ENCODE results near the gene RHOB.

Gene RHOB

DNA sequence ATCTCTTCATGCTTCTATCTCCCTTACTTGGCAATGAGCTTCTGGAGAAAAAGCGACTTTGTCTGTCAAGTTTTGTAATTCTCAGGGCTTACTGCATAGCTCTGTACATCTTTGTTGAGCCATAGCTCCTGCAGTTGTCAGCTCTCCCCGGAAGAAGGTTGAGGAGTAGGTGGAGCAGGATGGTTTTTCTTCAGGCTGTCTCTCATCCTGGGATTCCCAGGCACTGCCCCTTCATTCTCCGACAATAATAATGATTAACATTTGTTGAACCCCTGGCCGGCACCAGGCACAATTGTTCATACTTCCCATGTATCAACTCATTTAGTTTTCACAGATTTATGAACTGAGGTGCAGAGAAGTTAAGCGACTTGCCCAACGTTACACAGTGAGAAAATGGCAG lies 23.5 kb upstream of the RHOB start (continued):
- TF ChIP-seq ISL1 (CRISPR knock-in tag; IDR thresholded peaks at IDR 0.05) (no peak), PPARA (CRISPR knock-in tag; IDR thresholded peaks at IDR 0.05; ENCODE audit: borderline replicate concordance) (no peak), SNAI2 (CRISPR knock-in tag; IDR thresholded peaks at IDR 0.05) (no peak)

DNA sequence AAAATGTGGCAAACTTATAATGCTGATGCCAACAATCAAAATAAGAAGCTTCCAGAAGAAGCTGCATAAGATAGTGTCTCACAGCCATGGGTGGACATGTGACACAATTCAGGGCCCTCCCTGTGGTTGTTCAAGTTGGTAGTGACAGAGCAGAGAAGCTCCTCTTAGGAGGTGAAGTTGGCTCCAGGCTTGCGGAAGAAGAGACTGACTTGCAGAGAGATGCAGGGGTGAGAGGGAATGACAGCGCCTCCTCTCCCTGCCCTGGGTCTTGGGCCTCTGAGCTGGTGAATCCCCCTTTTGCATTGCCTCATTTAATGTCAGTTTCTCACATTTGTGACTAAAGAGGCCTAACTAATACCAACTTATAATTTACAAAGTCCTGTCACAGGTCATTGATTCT lies 23.0 kb upstream of the RHOB start:
- no peak for ATAC-seq
- no peak for TF ChIP-seq ZC3H10 (CRISPR knock-in tag; IDR thresholded peaks at IDR 0.05)
- TF ChIP-seq ZNF8 (CRISPR knock-in tag; IDR thresholded peaks at IDR 0.05) = no peak
- TF ChIP-seq, protein P1, sequence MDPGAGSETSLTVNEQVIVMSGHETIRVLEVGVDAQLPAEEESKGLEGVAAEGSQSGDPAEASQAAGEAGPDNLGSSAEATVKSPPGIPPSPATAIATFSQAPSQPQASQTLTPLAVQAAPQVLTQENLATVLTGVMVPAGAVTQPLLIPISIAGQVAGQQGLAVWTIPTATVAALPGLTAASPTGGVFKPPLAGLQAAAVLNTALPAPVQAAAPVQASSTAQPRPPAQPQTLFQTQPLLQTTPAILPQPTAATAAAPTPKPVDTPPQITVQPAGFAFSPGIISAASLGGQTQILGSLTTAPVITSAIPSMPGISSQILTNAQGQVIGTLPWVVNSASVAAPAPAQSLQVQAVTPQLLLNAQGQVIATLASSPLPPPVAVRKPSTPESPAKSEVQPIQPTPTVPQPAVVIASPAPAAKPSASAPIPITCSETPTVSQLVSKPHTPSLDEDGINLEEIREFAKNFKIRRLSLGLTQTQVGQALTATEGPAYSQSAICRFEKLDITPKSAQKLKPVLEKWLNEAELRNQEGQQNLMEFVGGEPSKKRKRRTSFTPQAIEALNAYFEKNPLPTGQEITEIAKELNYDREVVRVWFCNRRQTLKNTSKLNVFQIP (CRISPR knock-in tag; IDR thresholded peaks at IDR 0.05; ENCODE audit: borderline replicate concordance, low read depth) = no peak
- no peak for TF ChIP-seq ESRRG (CRISPR knock-in tag; IDR thresholded peaks at IDR 0.05)
- no peak for TF ChIP-seq ARNTL (CRISPR knock-in tag; IDR thresholded peaks at IDR 0.05; ENCODE audit: borderline replicate concordance, low read depth)
- TF ChIP-seq, protein P2, sequence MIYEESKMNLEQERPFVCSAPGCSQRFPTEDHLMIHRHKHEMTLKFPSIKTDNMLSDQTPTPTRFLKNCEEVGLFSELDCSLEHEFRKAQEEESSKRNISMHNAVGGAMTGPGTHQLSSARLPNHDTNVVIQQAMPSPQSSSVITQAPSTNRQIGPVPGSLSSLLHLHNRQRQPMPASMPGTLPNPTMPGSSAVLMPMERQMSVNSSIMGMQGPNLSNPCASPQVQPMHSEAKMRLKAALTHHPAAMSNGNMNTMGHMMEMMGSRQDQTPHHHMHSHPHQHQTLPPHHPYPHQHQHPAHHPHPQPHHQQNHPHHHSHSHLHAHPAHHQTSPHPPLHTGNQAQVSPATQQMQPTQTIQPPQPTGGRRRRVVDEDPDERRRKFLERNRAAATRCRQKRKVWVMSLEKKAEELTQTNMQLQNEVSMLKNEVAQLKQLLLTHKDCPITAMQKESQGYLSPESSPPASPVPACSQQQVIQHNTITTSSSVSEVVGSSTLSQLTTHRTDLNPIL (CRISPR knock-in tag; IDR thresholded peaks at IDR 0.05; ENCODE audit: low read depth) = no peak
- TF ChIP-seq, protein P3, sequence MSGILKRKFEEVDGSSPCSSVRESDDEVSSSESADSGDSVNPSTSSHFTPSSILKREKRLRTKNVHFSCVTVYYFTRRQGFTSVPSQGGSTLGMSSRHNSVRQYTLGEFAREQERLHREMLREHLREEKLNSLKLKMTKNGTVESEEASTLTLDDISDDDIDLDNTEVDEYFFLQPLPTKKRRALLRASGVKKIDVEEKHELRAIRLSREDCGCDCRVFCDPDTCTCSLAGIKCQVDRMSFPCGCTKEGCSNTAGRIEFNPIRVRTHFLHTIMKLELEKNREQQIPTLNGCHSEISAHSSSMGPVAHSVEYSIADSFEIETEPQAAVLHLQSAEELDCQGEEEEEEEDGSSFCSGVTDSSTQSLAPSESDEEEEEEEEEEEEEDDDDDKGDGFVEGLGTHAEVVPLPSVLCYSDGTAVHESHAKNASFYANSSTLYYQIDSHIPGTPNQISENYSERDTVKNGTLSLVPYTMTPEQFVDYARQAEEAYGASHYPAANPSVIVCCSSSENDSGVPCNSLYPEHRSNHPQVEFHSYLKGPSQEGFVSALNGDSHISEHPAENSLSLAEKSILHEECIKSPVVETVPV (CRISPR knock-in tag; IDR thresholded peaks at IDR 0.05) = no peak
- no peak for TF ChIP-seq OSR1 (CRISPR knock-in tag; IDR thresholded peaks at IDR 0.05)
- TF ChIP-seq TCF4 (CRISPR knock-in tag; IDR thresholded peaks at IDR 0.05; ENCODE audit: borderline replicate concordance) = no peak
- TF ChIP-seq SNAI2 (CRISPR knock-in tag; IDR thresholded peaks at IDR 0.05) = no peak
- TF ChIP-seq ZNF70 (CRISPR knock-in tag; IDR thresholded peaks at IDR 0.05) = no peak
- TF ChIP-seq, protein P4, sequence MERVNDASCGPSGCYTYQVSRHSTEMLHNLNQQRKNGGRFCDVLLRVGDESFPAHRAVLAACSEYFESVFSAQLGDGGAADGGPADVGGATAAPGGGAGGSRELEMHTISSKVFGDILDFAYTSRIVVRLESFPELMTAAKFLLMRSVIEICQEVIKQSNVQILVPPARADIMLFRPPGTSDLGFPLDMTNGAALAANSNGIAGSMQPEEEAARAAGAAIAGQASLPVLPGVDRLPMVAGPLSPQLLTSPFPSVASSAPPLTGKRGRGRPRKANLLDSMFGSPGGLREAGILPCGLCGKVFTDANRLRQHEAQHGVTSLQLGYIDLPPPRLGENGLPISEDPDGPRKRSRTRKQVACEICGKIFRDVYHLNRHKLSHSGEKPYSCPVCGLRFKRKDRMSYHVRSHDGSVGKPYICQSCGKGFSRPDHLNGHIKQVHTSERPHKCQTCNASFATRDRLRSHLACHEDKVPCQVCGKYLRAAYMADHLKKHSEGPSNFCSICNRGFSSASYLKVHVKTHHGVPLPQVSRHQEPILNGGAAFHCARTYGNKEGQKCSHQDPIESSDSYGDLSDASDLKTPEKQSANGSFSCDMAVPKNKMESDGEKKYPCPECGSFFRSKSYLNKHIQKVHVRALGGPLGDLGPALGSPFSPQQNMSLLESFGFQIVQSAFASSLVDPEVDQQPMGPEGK (CRISPR knock-in tag; IDR thresholded peaks at IDR 0.05; ENCODE audit: borderline replicate concordance) = no peak
- no peak for TF ChIP-seq PPARA (CRISPR knock-in tag; IDR thresholded peaks at IDR 0.05; ENCODE audit: borderline replicate concordance)
- TF ChIP-seq CSDC2 (CRISPR knock-in tag; IDR thresholded peaks at IDR 0.05) = no peak
- TF ChIP-seq ISL1 (CRISPR knock-in tag; IDR thresholded peaks at IDR 0.05) = no peak
- no peak for TF ChIP-seq ZFP30 (CRISPR knock-in tag; IDR thresholded peaks at IDR 0.05)

DNA sequence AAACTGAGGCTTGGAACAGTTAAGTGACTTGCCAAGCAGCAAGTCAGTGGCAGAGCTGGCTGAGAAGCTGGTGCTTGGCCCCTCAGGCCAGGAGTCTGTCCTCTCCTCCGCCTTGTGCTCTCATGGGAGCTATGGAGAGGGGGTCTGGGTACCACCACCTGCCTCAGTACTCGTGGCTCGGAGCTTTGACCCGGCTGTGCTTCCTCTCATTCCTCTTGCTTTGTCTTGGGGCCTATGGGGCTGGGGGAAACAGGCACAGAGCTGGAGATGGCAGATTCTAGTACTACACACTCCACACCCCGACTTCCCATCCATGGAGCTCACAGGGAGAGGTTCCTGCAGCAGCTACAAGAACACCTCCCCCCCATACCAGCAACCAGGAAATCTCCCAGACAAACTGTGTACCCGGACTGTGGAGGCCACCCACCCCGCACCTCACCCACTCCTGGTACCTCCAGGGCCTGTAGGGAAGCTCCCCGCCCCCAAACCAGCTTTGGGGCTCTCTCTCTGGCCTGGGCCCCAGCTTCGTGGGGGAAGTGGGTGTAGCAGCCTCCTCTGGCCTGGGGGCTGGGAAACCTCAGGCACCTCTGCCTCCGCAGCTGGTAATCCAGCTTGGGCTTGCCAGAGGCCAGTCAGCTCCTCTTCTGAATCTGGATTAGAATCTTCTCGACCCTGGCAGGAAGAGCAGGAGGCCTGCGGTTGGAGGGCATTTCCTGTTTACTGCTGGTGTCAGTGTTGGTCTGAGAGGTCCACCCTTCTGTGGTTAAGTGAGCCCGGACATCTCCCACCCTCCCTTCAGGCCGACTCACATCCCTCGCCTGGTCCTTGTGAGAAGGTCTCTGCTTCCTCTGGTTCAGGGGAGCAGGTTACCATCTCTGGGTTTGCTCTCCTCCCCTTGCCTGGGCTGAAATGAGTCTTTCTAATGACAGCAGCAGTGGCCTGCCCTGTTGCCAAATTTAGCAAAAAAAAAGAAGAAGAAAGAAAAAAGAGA lies 22.3 kb upstream of the RHOB start:
- peak; percentile 61 for ATAC-seq
- TF ChIP-seq ZFP3 (CRISPR knock-in tag; IDR thresholded peaks at IDR 0.05) (no peak), ZNF8 (CRISPR knock-in tag; IDR thresholded peaks at IDR 0.05) (no peak), ZNF70 (CRISPR knock-in tag; IDR thresholded peaks at IDR 0.05) (no peak), ESRRG (CRISPR knock-in tag; IDR thresholded peaks at IDR 0.05) (no peak), BACH2 (CRISPR knock-in tag; IDR thresholded peaks at IDR 0.05; ENCODE audit: borderline replicate concordance) (no peak), TOX (CRISPR knock-in tag; IDR thresholded peaks at IDR 0.05; ENCODE audit: borderline replicate concordance) (no peak), ARNTL (CRISPR knock-in tag; IDR thresholded peaks at IDR 0.05; ENCODE audit: borderline replicate concordance, low read depth) (no peak), ZC3H10 (CRISPR knock-in tag; IDR thresholded peaks at IDR 0.05) (no peak), CSDC2 (CRISPR knock-in tag; IDR thresholded peaks at IDR 0.05) (no peak), TCF4 (CRISPR knock-in tag; IDR thresholded peaks at IDR 0.05; ENCODE audit: borderline replicate concordance) (no peak)
- TF ChIP-seq, protein P4 (CRISPR knock-in tag; IDR thresholded peaks at IDR 0.05; ENCODE audit: borderline replicate concordance) = no peak
- TF ChIP-seq, protein P3 (CRISPR knock-in tag; IDR thresholded peaks at IDR 0.05) = no peak
- TF ChIP-seq, protein P5, sequence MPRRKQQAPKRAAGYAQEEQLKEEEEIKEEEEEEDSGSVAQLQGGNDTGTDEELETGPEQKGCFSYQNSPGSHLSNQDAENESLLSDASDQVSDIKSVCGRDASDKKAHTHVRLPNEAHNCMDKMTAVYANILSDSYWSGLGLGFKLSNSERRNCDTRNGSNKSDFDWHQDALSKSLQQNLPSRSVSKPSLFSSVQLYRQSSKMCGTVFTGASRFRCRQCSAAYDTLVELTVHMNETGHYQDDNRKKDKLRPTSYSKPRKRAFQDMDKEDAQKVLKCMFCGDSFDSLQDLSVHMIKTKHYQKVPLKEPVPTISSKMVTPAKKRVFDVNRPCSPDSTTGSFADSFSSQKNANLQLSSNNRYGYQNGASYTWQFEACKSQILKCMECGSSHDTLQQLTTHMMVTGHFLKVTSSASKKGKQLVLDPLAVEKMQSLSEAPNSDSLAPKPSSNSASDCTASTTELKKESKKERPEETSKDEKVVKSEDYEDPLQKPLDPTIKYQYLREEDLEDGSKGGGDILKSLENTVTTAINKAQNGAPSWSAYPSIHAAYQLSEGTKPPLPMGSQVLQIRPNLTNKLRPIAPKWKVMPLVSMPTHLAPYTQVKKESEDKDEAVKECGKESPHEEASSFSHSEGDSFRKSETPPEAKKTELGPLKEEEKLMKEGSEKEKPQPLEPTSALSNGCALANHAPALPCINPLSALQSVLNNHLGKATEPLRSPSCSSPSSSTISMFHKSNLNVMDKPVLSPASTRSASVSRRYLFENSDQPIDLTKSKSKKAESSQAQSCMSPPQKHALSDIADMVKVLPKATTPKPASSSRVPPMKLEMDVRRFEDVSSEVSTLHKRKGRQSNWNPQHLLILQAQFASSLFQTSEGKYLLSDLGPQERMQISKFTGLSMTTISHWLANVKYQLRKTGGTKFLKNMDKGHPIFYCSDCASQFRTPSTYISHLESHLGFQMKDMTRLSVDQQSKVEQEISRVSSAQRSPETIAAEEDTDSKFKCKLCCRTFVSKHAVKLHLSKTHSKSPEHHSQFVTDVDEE (CRISPR knock-in tag; IDR thresholded peaks at IDR 0.05) = no peak
- TF ChIP-seq, protein P1 (CRISPR knock-in tag; IDR thresholded peaks at IDR 0.05; ENCODE audit: borderline replicate concordance, low read depth) = no peak

Data from SK-N-SH treated with all-trans-retinoic acid at 6 μM for 48 hours (cell line).